ENCODE measurements around the gene TMED7.
A peak's percentile ranks its signal among the peaks of the same experiment; 100 is the strongest.
"Not testable (repeated sequence)": the region's sequence is repeated elsewhere in the genome, so short reads cannot be mapped to it uniquely, and the experiment has no call there.

The TMED7 gene

GRCh38 chr5:115625579-115626444 is at the start of gene TMED7:
Gene TMED7, minus strand, starts transcription at chr5:115626036. Its CDS starts 244 bp downstream, at chr5:115625792.
- peaks cover 26% of the 10 kb centered on the region for H3K36me3 ChIP-seq (ENCODE audit: insufficient read depth, low read length)
- peak within 1 kb of the TSS; percentile 62 to 84 for H3K4me3 ChIP-seq (ENCODE audit: low read depth in 1 of 2, low read length in 2 of 2)
- peak; percentile 92 for ATAC-seq (ENCODE audit: insufficient read depth, low read depth)
- H3K9ac ChIP-seq (ENCODE audit: low read depth, low read length): peak within 1 kb of the TSS; percentile 95
- TF ChIP-seq EZH2 (IDR thresholded peaks at IDR 0.05; ENCODE audit: borderline replicate concordance, low read depth, low read length, severe bottlenecking) (no peak), CTCF (IDR thresholded peaks at IDR 0.05; ENCODE audit: borderline replicate concordance, extremely low read depth, low read length, poor library complexity, severe bottlenecking) (no peak)
- peaks cover 35% of the 10 kb centered on the region; the same call in 1 of the 2 replicates for H4K20me1 ChIP-seq (ENCODE audit: insufficient read depth, low read length)
- peak within 1 kb of the TSS; percentile 86 for H3K4me2 ChIP-seq (ENCODE audit: insufficient read depth, low read length)
- H3K27ac ChIP-seq (ENCODE audit: low read length): peak within 1 kb of the TSS; percentile 93
- H3K9me3 ChIP-seq (ENCODE audit: insufficient read depth, low read length, severe bottlenecking): no peaks in the 10 kb centered on the region
- peaks cover 61% of the 10 kb centered on the region for H3K79me2 ChIP-seq (ENCODE audit: insufficient read depth, low read length)
- DNase-seq: peak; percentile 100
- H3K27me3 ChIP-seq (ENCODE audit: insufficient read depth, low read length, poor library complexity): no peaks in the 10 kb centered on the region
- H3K4me1 ChIP-seq (ENCODE audit: insufficient read depth, low read length): peaks cover 41% of the 10 kb centered on the region
- peak within 1 kb of the TSS; percentile 90 for H2AFZ ChIP-seq (ENCODE audit: low read depth, low read length)

GRCh38 chr5:115674782-115675181 is 48.9 kb upstream of the TMED7 start:
- not testable (repeated sequence) for H3K27me3 ChIP-seq (ENCODE audit: insufficient read depth, low read length, poor library complexity); H3K27ac ChIP-seq (ENCODE audit: low read length); H2AFZ ChIP-seq (ENCODE audit: low read depth, low read length); H3K36me3 ChIP-seq (ENCODE audit: insufficient read depth, low read length); H3K4me3 ChIP-seq (ENCODE audit: low read depth in 1 of 2, low read length in 2 of 2); H3K79me2 ChIP-seq (ENCODE audit: insufficient read depth, low read length); H3K4me2 ChIP-seq (ENCODE audit: insufficient read depth, low read length); ATAC-seq (ENCODE audit: insufficient read depth, low read depth); H3K4me1 ChIP-seq (ENCODE audit: insufficient read depth, low read length); H3K9ac ChIP-seq (ENCODE audit: low read depth, low read length); DNase-seq; H3K9me3 ChIP-seq (ENCODE audit: insufficient read depth, low read length, severe bottlenecking); H4K20me1 ChIP-seq (ENCODE audit: insufficient read depth, low read length)

- H2AFZ ChIP-seq (ENCODE audit: low read depth, low read length): no peak overlapping the region
- H3K36me3 ChIP-seq (ENCODE audit: insufficient read depth, low read length): no peaks in the 10 kb centered on the region
- H3K27ac ChIP-seq (ENCODE audit: low read length): no peak overlapping the region
- H4K20me1 ChIP-seq (ENCODE audit: insufficient read depth, low read length): no peaks in the 10 kb centered on the region
- no peaks in the 10 kb centered on the region for H3K4me1 ChIP-seq (ENCODE audit: insufficient read depth, low read length)
- DNase-seq: no peak
- no peaks in the 10 kb centered on the region for H3K9me3 ChIP-seq (ENCODE audit: insufficient read depth, low read length, severe bottlenecking)
- TF ChIP-seq CTCF (IDR thresholded peaks at IDR 0.05; ENCODE audit: borderline replicate concordance, extremely low read depth, low read length, poor library complexity, severe bottlenecking) (no peak), EZH2 (IDR thresholded peaks at IDR 0.05; ENCODE audit: borderline replicate concordance, low read depth, low read length, severe bottlenecking) (no peak)
- no peaks in the 10 kb centered on the region for H3K27me3 ChIP-seq (ENCODE audit: insufficient read depth, low read length, poor library complexity)
- H3K4me2 ChIP-seq (ENCODE audit: insufficient read depth, low read length): no peak overlapping the region
- H3K9ac ChIP-seq (ENCODE audit: low read depth, low read length): no peak overlapping the region
- ATAC-seq (ENCODE audit: insufficient read depth, low read depth): no peak
- H3K4me3 ChIP-seq (ENCODE audit: low read depth in 1 of 2, low read length in 2 of 2): no peak overlapping the region
- H3K79me2 ChIP-seq (ENCODE audit: insufficient read depth, low read length): no peaks in the 10 kb centered on the region
Measured at GRCh38 chr5:115673596-115673995, 47.8 kb upstream of the TMED7 start.

- ATAC-seq (ENCODE audit: insufficient read depth, low read depth): no peak
Measured at GRCh38 chr5:115671939-115672338, 46.1 kb upstream of the TMED7 start.

More at GRCh38 chr5:115671939-115672338, 46.1 kb upstream of the TMED7 start:
- no peak for DNase-seq
- H3K9ac ChIP-seq (ENCODE audit: low read depth, low read length): no peak overlapping the region
- no peaks in the 10 kb centered on the region for H4K20me1 ChIP-seq (ENCODE audit: insufficient read depth, low read length)
- H3K27ac ChIP-seq (ENCODE audit: low read length): no peak overlapping the region
- H2AFZ ChIP-seq (ENCODE audit: low read depth, low read length): no peak overlapping the region
- TF ChIP-seq CTCF (IDR thresholded peaks at IDR 0.05; ENCODE audit: borderline replicate concordance, extremely low read depth, low read length, poor library complexity, severe bottlenecking) (no peak), EZH2 (IDR thresholded peaks at IDR 0.05; ENCODE audit: borderline replicate concordance, low read depth, low read length, severe bottlenecking) (no peak)
- H3K79me2 ChIP-seq (ENCODE audit: insufficient read depth, low read length): no peaks in the 10 kb centered on the region
- H3K36me3 ChIP-seq (ENCODE audit: insufficient read depth, low read length): no peaks in the 10 kb centered on the region
- no peaks in the 10 kb centered on the region for H3K4me1 ChIP-seq (ENCODE audit: insufficient read depth, low read length)
- H3K27me3 ChIP-seq (ENCODE audit: insufficient read depth, low read length, poor library complexity): no peaks in the 10 kb centered on the region
- no peak overlapping the region for H3K4me2 ChIP-seq (ENCODE audit: insufficient read depth, low read length)
- H3K9me3 ChIP-seq (ENCODE audit: insufficient read depth, low read length, severe bottlenecking): no peaks in the 10 kb centered on the region
- no peak overlapping the region for H3K4me3 ChIP-seq (ENCODE audit: low read depth in 1 of 2, low read length in 2 of 2)

Data from DND-41 (cell line).